ENCODE results near the gene FBXO21. TPM values are rescaled to one million over a fixed set of nuclear protein-coding genes. Genes with fewer than 3 reads are reported as not detected.
A peak's percentile ranks its signal among the peaks of the same experiment; 100 is the strongest.
"Not testable (repeated sequence)": the region's sequence is repeated elsewhere in the genome, so short reads cannot be mapped to it uniquely, and the experiment has no call there.

FBXO21 gene
- total RNA-seq (ENCODE audit: insufficient read depth, low replicate concordance): 42.4 TPM

GRCh38 chr12:117190210-117190781, at the start of gene FBXO21:
Gene FBXO21, minus strand, starts transcription at chr12:117190470. Its CDS starts 14 bp downstream, at chr12:117190456.
- peak; percentile 90 for DNase-seq (ENCODE audit: low spot score)

GRCh38 chr12:117236456-117237001, 46.3 kb upstream of the FBXO21 start:
- peak; percentile 60 for DNase-seq (ENCODE audit: low spot score)

GRCh38 chr12:117235261-117235660, 45.0 kb upstream of the FBXO21 start:
- DNase-seq (ENCODE audit: low spot score): no peak

- no peak for DNase-seq (ENCODE audit: low spot score)
These were observed 44.2 kb upstream of the FBXO21 start for GRCh38 chr12:117234441-117234840.

GRCh38 chr12:117231750-117232149, 41.5 kb upstream of the FBXO21 start:
- DNase-seq (ENCODE audit: low spot score): no peak

GRCh38 chr12:117228239-117228638, 38.0 kb upstream of the FBXO21 start:
- peak; percentile 24 for DNase-seq (ENCODE audit: low spot score)

- DNase-seq (ENCODE audit: low spot score): no peak
These were observed 36.9 kb upstream of the FBXO21 start for GRCh38 chr12:117227000-117227653.

- DNase-seq (ENCODE audit: low spot score): no peak
These were observed 36.2 kb upstream of the FBXO21 start for GRCh38 chr12:117226505-117226904.

GRCh38 chr12:117225179-117225578, 34.9 kb upstream of the FBXO21 start:
- no peak for DNase-seq (ENCODE audit: low spot score)

GRCh38 chr12:117220947-117221346, 30.7 kb upstream of the FBXO21 start:
- not testable (repeated sequence) for DNase-seq (ENCODE audit: low spot score)

GRCh38 chr12:117218149-117218548, 27.9 kb upstream of the FBXO21 start:
- no peak for DNase-seq (ENCODE audit: low spot score)

- no peak for DNase-seq (ENCODE audit: low spot score)
These were observed 26.4 kb upstream of the FBXO21 start for GRCh38 chr12:117216686-117217085.

- DNase-seq (ENCODE audit: low spot score): no peak
These were observed 24.5 kb upstream of the FBXO21 start for GRCh38 chr12:117214797-117215196.

- DNase-seq (ENCODE audit: low spot score): no peak
These were observed 23.1 kb upstream of the FBXO21 start for GRCh38 chr12:117213295-117213808.

- DNase-seq (ENCODE audit: low spot score): peak; percentile 87
These were observed 22.4 kb upstream of the FBXO21 start for GRCh38 chr12:117212563-117213190.

GRCh38 chr12:117210266-117210918, 20.1 kb upstream of the FBXO21 start:
- no peak for DNase-seq (ENCODE audit: low spot score)

- no peak for DNase-seq (ENCODE audit: low spot score)
These were observed 19.4 kb upstream of the FBXO21 start for GRCh38 chr12:117209626-117210025.

- no peak for DNase-seq (ENCODE audit: low spot score)
These were observed 18.7 kb upstream of the FBXO21 start for GRCh38 chr12:117208811-117209455.

- no peak for DNase-seq (ENCODE audit: low spot score)
These were observed 17.9 kb upstream of the FBXO21 start for GRCh38 chr12:117208206-117208605.

- no peak for DNase-seq (ENCODE audit: low spot score)
These were observed 17.4 kb upstream of the FBXO21 start for GRCh38 chr12:117207675-117208074.

GRCh38 chr12:117202556-117202955, 12.3 kb upstream of the FBXO21 start:
- no peak for DNase-seq (ENCODE audit: low spot score)

All from umbilical cord (tissue), 2 donors.